ENCODE data around the gene SLC39A11. TPM values are rescaled to one million over a fixed set of nuclear protein-coding genes. Genes with fewer than 3 reads are reported as not detected.
A peak's percentile ranks its signal among the peaks of the same experiment; 100 is the strongest.

SLC39A11 gene
- total RNA-seq, 1 experiment from 2014 or later = 18.6 TPM

- no peak overlapping the region for H3K27ac ChIP-seq (ENCODE audit: low read depth, low read length, poor library complexity, severe bottlenecking)
- H3K4me1 ChIP-seq (ENCODE audit: insufficient read depth, low read length, poor library complexity, severe bottlenecking) = peaks cover 7% of the 10 kb centered on the region
- POLR2A ChIA-PET (ENCODE audit: low non-redundant PET) = no interaction called here
- CTCF ChIA-PET = no interaction called here
- no peaks in the 10 kb centered on the region for H3K9me3 ChIP-seq (ENCODE audit: low read depth, low read length, poor library complexity, severe bottlenecking)
- no peak for DNase-seq (ENCODE audit: low spot score)
- no peaks in the 10 kb centered on the region for H3K27me3 ChIP-seq (replicated peaks; ENCODE audit: insufficient read depth, low read depth, low read length, poor library complexity)
- intact Hi-C loops (cut with micrococcal nuclease; ENCODE audit: unreplicated experiment) = no loop called here
- H3K4me3 ChIP-seq (ENCODE audit: low read depth, low read length, poor library complexity, severe bottlenecking) = no peak overlapping the region
- H3K36me3 ChIP-seq (ENCODE audit: insufficient read depth, low read length, poor library complexity, severe bottlenecking) = no peaks in the 10 kb centered on the region
- BruUV-seq (replicated peaks) = no TSS peak
- TF ChIP-seq EZH2 (IDR thresholded peaks at IDR 0.05; ENCODE audit: borderline replicate concordance, low read depth, low read length, poor library complexity, severe bottlenecking) (no peak), CTCF (conservative IDR thresholded peaks at IDR 0.05; ENCODE audit: low read depth, low read length) (no peak)
These were observed 798 bp upstream of the SLC39A11 start for GRCh38 chr17:73093286-73093685.

DNA sequence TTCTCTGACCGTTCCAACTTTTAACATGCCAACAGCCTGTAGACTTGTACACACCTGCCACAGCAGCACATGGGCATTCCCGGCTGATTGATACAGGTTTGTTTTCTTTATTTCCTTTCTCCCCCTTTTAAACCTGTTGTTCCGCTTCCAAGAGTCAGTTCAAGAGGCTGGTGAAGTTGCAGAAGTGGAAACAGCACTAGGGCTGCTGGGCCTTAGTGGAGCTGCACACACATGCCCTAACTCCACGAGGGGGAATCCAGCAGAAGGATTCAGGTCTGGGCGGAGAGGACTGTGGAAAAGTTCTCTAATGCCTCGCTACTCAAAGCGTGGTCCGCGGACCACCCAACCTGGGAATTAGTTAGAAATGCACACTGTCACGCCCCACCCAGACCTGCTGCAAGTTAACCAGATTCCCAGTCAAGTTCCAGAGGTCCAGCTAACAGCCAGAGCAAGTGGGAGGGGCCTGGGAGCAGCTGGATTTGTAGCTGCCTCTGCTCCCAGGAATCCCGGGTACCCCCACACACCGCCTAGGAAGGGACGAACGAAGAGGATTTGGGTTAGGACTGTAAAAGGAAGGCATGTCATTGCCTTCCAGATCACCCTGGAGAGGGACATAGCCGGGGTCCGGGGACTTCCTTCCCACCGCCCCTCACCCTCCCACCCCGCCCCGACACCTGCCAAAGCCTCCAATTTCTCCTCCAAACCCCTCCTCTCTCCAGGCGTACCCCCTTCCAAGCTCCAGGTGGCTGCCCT is 542 bp downstream of the SLC39A11 start:
- ChIA-PET CTCF (no interaction called here), POLR2A (ENCODE audit: low non-redundant PET) (no interaction called here)
- peak overlapping the region; percentile 54 for H3K4me3 ChIP-seq (ENCODE audit: low read depth, low read length, poor library complexity, severe bottlenecking)
- H3K36me3 ChIP-seq (ENCODE audit: insufficient read depth, low read length, poor library complexity, severe bottlenecking) = no peaks in the 10 kb centered on the region
- no peak overlapping the region for H3K27ac ChIP-seq (ENCODE audit: low read depth, low read length, poor library complexity, severe bottlenecking)
- H3K9me3 ChIP-seq (ENCODE audit: low read depth, low read length, poor library complexity, severe bottlenecking) = no peaks in the 10 kb centered on the region
- H3K27me3 ChIP-seq (replicated peaks; ENCODE audit: insufficient read depth, low read depth, low read length, poor library complexity) = no peaks in the 10 kb centered on the region
- DNase-seq (ENCODE audit: low spot score) = peak; percentile 20
- peaks cover 7% of the 10 kb centered on the region for H3K4me1 ChIP-seq (ENCODE audit: insufficient read depth, low read length, poor library complexity, severe bottlenecking)
- no peak for TF ChIP-seq CTCF (conservative IDR thresholded peaks at IDR 0.05; ENCODE audit: low read depth, low read length)
- TF ChIP-seq EZH2 (IDR thresholded peaks at IDR 0.05; ENCODE audit: borderline replicate concordance, low read depth, low read length, poor library complexity, severe bottlenecking) = no peak
- intact Hi-C loops (cut with micrococcal nuclease; ENCODE audit: unreplicated experiment) = no loop called here
- TSS peak; percentile 49 for BruUV-seq (replicated peaks)

DNA sequence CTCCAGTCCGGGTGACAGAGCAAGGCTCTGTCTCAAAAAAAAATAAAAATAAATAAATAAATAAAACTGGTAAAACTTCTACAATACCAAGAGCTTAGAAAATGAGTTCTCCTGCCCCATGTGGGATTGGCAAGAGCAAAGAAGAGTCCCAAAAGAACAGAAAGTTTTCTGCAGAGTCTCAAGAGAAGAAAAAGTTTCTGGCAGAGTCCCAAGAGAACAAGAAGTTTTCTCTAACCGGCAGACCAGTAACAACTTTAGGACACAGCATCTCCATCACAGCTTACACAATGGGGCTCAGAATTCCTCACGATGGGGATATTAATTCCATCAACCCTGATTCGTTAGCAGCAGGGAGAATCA is 1.1 kb downstream of the SLC39A11 start:
- BruUV-seq (replicated peaks) = no TSS peak
- H3K36me3 ChIP-seq (ENCODE audit: insufficient read depth, low read length, poor library complexity, severe bottlenecking) = no peaks in the 10 kb centered on the region
- no peak for DNase-seq (ENCODE audit: low spot score)
- ChIA-PET CTCF (no interaction called here), POLR2A (ENCODE audit: low non-redundant PET) (no interaction called here)
- peak overlapping the region; percentile 54 for H3K4me3 ChIP-seq (ENCODE audit: low read depth, low read length, poor library complexity, severe bottlenecking)
- peaks cover 7% of the 10 kb centered on the region for H3K4me1 ChIP-seq (ENCODE audit: insufficient read depth, low read length, poor library complexity, severe bottlenecking)
- H3K27ac ChIP-seq (ENCODE audit: low read depth, low read length, poor library complexity, severe bottlenecking) = no peak overlapping the region
- H3K9me3 ChIP-seq (ENCODE audit: low read depth, low read length, poor library complexity, severe bottlenecking) = no peaks in the 10 kb centered on the region
- H3K27me3 ChIP-seq (replicated peaks; ENCODE audit: insufficient read depth, low read depth, low read length, poor library complexity) = no peaks in the 10 kb centered on the region
- intact Hi-C loops (cut with micrococcal nuclease; ENCODE audit: unreplicated experiment) = no loop called here
- TF ChIP-seq EZH2 (IDR thresholded peaks at IDR 0.05; ENCODE audit: borderline replicate concordance, low read depth, low read length, poor library complexity, severe bottlenecking) = no peak
- TF ChIP-seq CTCF (conservative IDR thresholded peaks at IDR 0.05; ENCODE audit: low read depth, low read length) = no peak
